ENCODE data around the gene WNT4. TPM values are rescaled to one million over a fixed set of nuclear protein-coding genes. Genes with fewer than 3 reads are reported as not detected.

WNT4 gene
- total and polyA plus RNA-seq, 10 of the 15 experiments (the other 5 are each of a cell fraction or from before 2014, with no cell fraction given), result 0.01 TPM; not detected in 9

DNA sequence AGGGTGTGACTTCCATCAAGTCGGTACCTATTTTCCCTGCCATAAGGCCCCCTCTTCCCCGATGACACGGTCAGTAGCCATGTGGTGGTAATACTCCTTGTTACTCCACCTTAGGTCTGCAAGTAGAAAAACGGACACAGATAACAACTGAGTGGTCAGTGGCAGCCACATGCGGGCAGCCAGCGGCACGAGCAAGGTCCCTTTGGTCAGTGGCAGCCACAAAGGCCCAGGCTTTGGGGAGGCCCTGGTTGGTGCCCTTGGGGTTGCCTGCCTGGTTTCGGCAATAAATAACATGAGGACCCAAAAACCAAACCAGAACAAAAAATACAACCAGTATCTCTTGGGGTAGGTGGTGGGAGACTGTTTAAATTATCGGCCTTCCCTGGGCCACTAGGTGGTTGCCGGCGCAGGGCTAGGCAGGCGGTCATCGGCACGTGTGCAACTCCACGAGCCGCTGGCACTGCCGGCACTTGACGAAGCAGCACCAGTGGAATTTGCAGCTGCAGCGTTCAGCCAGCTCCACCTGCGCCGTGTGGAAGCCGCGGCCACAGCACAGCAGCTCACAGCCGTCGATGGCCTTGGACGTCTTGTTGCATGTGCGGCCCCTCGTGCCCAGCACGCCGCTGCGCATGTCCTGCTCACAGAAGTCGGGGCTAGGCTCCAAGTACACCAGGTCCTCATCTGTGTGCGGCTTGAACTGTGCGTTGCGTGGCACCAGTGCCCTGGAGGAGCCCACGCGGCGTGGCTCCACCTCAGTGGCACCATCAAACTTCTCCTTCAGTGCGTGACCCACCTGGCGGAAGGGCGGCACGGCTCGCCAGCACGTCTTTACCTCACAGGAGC is 23.1 kb downstream of the WNT4 start:
- no peak for TF ChIP-seq HDAC6 (IDR thresholded peaks at IDR 0.05; ENCODE audit: unreplicated experiment)
- no peak for TF ChIP-seq SUPT20H (IDR thresholded peaks at IDR 0.05; ENCODE audit: borderline replicate concordance, control insufficient read depth, low read depth, low read length)
- no peak for TF ChIP-seq MEF2A (IDR thresholded peaks at IDR 0.05; ENCODE audit: insufficient read depth, low read depth, low read length)
- TF ChIP-seq, protein P1, sequence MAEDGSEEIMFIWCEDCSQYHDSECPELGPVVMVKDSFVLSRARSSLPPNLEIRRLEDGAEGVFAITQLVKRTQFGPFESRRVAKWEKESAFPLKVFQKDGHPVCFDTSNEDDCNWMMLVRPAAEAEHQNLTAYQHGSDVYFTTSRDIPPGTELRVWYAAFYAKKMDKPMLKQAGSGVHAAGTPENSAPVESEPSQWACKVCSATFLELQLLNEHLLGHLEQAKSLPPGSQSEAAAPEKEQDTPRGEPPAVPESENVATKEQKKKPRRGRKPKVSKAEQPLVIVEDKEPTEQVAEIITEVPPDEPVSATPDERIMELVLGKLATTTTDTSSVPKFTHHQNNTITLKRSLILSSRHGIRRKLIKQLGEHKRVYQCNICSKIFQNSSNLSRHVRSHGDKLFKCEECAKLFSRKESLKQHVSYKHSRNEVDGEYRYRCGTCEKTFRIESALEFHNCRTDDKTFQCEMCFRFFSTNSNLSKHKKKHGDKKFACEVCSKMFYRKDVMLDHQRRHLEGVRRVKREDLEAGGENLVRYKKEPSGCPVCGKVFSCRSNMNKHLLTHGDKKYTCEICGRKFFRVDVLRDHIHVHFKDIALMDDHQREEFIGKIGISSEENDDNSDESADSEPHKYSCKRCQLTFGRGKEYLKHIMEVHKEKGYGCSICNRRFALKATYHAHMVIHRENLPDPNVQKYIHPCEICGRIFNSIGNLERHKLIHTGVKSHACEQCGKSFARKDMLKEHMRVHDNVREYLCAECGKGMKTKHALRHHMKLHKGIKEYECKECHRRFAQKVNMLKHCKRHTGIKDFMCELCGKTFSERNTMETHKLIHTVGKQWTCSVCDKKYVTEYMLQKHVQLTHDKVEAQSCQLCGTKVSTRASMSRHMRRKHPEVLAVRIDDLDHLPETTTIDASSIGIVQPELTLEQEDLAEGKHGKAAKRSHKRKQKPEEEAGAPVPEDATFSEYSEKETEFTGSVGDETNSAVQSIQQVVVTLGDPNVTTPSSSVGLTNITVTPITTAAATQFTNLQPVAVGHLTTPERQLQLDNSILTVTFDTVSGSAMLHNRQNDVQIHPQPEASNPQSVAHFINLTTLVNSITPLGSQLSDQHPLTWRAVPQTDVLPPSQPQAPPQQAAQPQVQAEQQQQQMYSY (CRISPR knock-in tag; IDR thresholded peaks at IDR 0.05), result no peak
- in situ Hi-C loops (cut with MboI), result no loop called here
- DNase-seq (ENCODE audit: low read depth, low spot score), result no peak
- Histone ChIP-seq H3K9ac (ENCODE audit: control insufficient read depth, insufficient read depth, low read length) (no peak overlapping the region), H3K27ac (ENCODE audit: control insufficient read depth, insufficient read depth) (no peak overlapping the region), H3K4me2 (ENCODE audit: control insufficient read depth, insufficient read depth) (no peak overlapping the region), H3K27me3 (replicated peaks in 1 of 2; ENCODE audit: control insufficient read depth in 2 of 2, insufficient read depth in 2 of 2, low read length in 1 of 2) (no peaks in the 10 kb centered on the region), H3K9me3 (replicated peaks; ENCODE audit: control insufficient read depth, insufficient read depth, low read length) (no peaks in the 10 kb centered on the region), H2AFZ (ENCODE audit: control insufficient read depth, low read depth, low read length) (no peak overlapping the region), H3K36me3 (ENCODE audit: control insufficient read depth in 2 of 2, insufficient read depth in 2 of 2, low read length in 1 of 2) (peaks cover 3 to 5% of the 10 kb centered on the region in 2 experiments; a peak in 3 of 4 replicates), H3K4me1 (ENCODE audit: control insufficient read depth, insufficient read depth, low read length) (peaks cover 48% of the 10 kb centered on the region), H4K20me1 (ENCODE audit: control insufficient read depth, insufficient read depth) (peaks cover 12% of the 10 kb centered on the region), H3K4me3 (no peak overlapping the region), H3K79me2 (ENCODE audit: control insufficient read depth, insufficient read depth, low read length) (no peaks in the 10 kb centered on the region)
- SMC1A ChIA-PET (ENCODE audit: uncharacterized antibody, unreplicated experiment), result no interaction called here
- BruUV-seq (replicated peaks), result no TSS peak
- CTCF ChIA-PET, result no interaction called here
- POLR2A ChIA-PET, result no interaction called here
- 97% methylated on average over 44 of the region's 44 CpGs for WGBS (ENCODE audit: insufficient coverage, insufficient replicate concordance, low lambda C conversion rate, missing lambda C conversion rate)
- no peak for ATAC-seq
- intact Hi-C loops (cut with micrococcal nuclease; ENCODE audit: unreplicated experiment), result no loop called here
- RAD21 ChIA-PET (ENCODE audit: unreplicated experiment), result no interaction called here
- no peak for FAIRE-seq
